GM12875 (cell line): ENCODE measurements around the gene CHST12.

Experiments used
- H3K4me3 ChIP-seq: one replicate; pipeline ENCODE4 v1.5.1; 2011; ENCODE audit warnings: low read depth, low read length, control low read depth
- CTCF ChIP-seq: IDR thresholded peaks from 2 replicates; pipeline ENCODE4 v1.5.1; 2011; ENCODE audit warnings: low read depth, mild to moderate bottlenecking, control low read depth, inconsistent platforms, low read length, moderate library complexity, borderline replicate concordance; ENCODE audit not compliant: insufficient read depth

CHST12 gene

DNA sequence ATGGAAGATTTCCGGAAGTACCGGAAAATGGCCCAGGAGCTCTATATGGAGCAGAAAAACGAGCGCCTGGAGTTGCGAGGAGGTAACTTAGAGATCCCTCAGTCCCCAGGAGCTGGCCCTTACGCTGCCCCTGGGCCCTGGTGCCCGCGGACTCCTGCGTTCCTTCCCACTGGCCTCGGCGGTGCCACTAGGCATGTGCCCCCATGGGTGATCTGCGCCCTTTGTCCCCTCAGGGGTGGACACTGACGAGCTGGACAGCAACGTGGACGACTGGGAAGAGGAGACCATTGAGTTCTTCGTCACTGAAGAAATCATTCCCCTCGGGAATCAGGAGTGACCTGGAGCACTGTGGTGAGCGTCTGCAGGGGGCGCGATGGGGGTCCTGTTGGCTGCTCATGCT lies 24.2 kb upstream of the CHST12 start:
- no peak for TF ChIP-seq CTCF
- no peak overlapping the region for H3K4me3 ChIP-seq

- H3K4me3 ChIP-seq, result no peak overlapping the region
- no peak for TF ChIP-seq CTCF
Measured at GRCh38 chr7:2379821-2380450, 23.5 kb upstream of the CHST12 start.

GRCh38 chr7:2380461-2380860 lies 22.9 kb upstream of the CHST12 start:
- no peak for TF ChIP-seq CTCF
- H3K4me3 ChIP-seq, result no peak overlapping the region

GRCh38 chr7:2381227-2381626 lies 22.2 kb upstream of the CHST12 start:
- TF ChIP-seq CTCF, result no peak
- H3K4me3 ChIP-seq, result no peak overlapping the region

- TF ChIP-seq CTCF, result no peak
- H3K4me3 ChIP-seq, result no peak overlapping the region
Measured at GRCh38 chr7:2381881-2382509, 21.4 kb upstream of the CHST12 start.

DNA sequence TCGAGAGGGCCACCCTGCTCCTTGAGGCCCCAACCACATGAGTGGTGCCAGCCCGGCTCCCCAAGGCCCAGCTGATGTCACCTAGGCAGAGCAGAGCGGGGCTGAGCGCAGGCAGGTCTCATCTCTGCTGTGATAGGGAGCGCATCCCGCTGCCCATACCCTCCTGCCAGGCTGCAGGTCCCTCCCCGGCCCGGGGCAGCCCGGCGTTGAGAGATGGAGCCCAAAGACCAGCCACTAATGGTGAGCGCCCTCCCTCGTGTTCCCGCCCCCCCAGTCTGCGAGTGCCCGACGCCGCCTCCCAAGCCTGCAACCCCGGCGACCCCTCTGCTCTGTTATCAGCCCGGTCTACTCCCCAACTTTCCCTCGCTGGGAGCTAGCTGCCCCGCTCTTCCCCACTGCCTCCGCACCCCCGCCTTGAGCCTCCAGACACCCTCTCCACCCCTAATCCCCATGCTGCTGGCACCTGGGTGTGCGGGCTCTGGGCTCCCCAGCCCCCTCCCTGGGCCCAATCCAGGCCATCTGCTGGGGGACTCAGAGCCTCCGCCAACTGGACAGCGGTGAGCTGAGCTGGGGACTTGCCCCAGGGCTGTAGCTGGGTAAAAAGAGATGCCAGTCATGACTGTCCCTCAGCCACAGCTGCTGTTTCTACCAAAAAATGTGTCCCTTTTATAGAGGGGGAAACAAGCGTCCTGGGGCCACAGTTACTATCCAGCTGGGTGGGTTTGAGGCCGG lies 19.7 kb upstream of the CHST12 start:
- no peak overlapping the region for H3K4me3 ChIP-seq
- TF ChIP-seq CTCF, result no peak
